NB4 (cell line): ENCODE results near the gene MARS1.

Source experiments
- CTCF ChIP-seq: IDR thresholded peaks from one replicate; pipeline ENCODE4 v1.5.1; 2012; ENCODE audit warnings: low read depth, low read length
- MAX ChIP-seq: IDR thresholded peaks from 2 replicates; pipeline ENCODE4 v1.6.1; 2011; ENCODE audit warnings: low read depth, low read length
- MYC ChIP-seq: IDR thresholded peaks from 2 replicates; pipeline ENCODE4 v1.6.1; 2011; ENCODE audit warnings: low read depth, low read length
- POLR2A ChIP-seq: IDR thresholded peaks from 2 replicates; pipeline ENCODE4 v1.6.1; 2011; ENCODE audit warnings: mild to moderate bottlenecking; ENCODE audit not compliant: insufficient read length; ENCODE audit errors: extremely low read depth

DNA sequence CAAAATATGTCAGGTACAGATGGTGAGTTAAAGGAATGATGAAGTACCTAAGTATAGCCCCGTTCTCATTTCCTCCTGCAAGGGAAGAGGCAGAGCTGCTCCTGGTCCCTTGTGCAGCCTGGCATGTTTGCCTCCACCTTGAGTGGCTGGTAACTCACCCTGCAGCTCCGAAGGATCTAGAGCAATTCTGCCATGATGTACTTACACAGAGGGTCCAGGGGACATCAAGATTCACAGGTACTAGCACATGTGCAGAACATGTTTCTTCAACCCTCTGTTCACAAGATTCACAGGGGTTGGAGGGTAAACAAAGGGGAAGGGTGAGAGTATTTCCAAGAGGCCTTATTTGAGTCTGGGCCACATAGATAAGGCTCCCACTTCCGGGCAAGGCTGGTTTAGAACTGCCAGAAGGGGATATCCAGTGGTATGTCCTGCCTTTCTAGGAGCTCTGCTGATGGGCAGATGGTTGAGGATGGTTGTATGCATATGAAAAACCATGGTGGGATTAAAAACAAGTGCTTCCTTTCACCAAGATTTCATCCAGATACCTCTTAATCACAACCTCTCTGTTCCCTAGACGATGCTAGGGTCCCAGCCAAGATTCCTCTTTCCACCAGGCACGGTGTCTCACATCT, 51.4 kb downstream of the MARS1 start:
- no peak for TF ChIP-seq CTCF
- no peak for TF ChIP-seq POLR2A
- no peak for TF ChIP-seq MAX
- no peak for TF ChIP-seq MYC
